GM12865 (cell line): ENCODE data around the gene C2orf74.

Experiments used
- DNase-seq: peaks from one replicate; pipeline ENCODE4 v3.0.0; 2010; ENCODE audit warnings: low read depth
- H3K4me3 ChIP-seq: 2 replicates; pipeline ENCODE4 v1.5.1; 2011; ENCODE audit warnings: mild to moderate bottlenecking, low read depth, low read length, control low read depth
- TF ChIP-seq, protein P1 (sequence below): IDR thresholded peaks from 2 replicates; pipeline ENCODE4 v1.5.1; 2011; ENCODE audit warnings: low read length, control low read depth, low read depth, inconsistent platforms; ENCODE audit not compliant: insufficient read depth; ENCODE audit errors: missing control alignments

Gene C2orf74

GRCh38 chr2:61178603-61179545 is 16.9 kb downstream of the C2orf74 start:
- TF ChIP-seq, protein P1, sequence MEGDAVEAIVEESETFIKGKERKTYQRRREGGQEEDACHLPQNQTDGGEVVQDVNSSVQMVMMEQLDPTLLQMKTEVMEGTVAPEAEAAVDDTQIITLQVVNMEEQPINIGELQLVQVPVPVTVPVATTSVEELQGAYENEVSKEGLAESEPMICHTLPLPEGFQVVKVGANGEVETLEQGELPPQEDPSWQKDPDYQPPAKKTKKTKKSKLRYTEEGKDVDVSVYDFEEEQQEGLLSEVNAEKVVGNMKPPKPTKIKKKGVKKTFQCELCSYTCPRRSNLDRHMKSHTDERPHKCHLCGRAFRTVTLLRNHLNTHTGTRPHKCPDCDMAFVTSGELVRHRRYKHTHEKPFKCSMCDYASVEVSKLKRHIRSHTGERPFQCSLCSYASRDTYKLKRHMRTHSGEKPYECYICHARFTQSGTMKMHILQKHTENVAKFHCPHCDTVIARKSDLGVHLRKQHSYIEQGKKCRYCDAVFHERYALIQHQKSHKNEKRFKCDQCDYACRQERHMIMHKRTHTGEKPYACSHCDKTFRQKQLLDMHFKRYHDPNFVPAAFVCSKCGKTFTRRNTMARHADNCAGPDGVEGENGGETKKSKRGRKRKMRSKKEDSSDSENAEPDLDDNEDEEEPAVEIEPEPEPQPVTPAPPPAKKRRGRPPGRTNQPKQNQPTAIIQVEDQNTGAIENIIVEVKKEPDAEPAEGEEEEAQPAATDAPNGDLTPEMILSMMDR = no peak
- H3K4me3 ChIP-seq = peak overlapping the region; percentile 81
- peak; percentile 64 for DNase-seq

GRCh38 chr2:61179701-61180639 is 18.0 kb downstream of the C2orf74 start:
- no peak overlapping the region for H3K4me3 ChIP-seq
- no peak for DNase-seq
- TF ChIP-seq, protein P1 = no peak

- TF ChIP-seq, protein P1 = no peak
- DNase-seq = no peak
- H3K4me3 ChIP-seq = no peak overlapping the region
Measured at GRCh38 chr2:61180686-61181085, 18.7 kb downstream of the C2orf74 start.

DNA sequence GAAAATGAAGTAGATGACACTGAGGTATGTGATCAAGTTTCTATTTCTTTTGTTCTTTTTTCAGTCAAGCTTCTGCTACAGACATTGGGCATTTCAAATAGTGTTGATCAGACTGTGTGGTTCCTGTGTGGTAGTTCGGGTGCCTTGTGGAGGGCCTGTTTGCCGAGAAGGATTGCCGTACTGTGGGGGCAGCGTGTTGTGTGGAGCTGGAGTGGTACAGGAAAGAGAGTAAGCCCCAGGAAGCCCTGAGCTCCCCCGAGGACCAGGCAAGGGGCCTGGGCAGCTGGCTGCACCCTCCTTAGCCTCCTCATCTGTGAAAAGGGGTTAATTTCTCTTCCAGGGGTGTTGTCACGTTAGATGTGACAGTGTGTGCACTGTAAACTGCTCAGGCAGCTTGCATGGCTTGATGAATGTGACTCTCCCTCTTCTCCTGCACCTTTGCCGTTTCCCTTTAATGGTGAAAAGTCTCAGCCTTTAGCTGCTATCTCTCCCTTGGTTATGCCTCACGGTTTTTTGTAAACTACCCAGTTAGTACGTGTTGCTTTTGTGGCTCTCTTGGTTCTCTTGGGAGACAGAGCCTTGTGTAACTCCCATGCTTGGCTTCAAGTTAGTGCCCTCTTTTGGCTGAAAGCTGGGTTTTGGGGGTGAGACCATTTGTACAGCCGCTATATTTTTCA is 19.5 kb downstream of the C2orf74 start:
- H3K4me3 ChIP-seq = no peak overlapping the region
- DNase-seq = no peak

DNA sequence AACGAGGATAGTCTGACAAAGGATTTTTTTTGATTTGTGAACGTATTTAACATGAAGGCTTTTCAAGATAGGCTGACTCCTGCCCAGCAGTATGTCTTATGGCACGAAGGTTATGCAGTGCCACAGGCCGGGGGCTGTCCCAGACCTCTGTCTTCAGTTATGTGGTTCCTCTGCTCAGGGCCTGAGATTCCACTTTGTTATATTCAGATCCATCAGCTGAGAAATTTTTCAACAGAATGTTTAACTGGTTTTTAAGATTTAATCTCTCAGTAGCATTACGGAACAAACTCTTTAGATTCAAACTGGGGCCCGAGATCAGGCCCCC is 20.0 kb downstream of the C2orf74 start:
- TF ChIP-seq, protein P1 = no peak
- DNase-seq = no peak
- no peak overlapping the region for H3K4me3 ChIP-seq

More for the DNA sequence above, 19.5 kb downstream of the C2orf74 start:
- TF ChIP-seq, protein P1 = no peak

DNA sequence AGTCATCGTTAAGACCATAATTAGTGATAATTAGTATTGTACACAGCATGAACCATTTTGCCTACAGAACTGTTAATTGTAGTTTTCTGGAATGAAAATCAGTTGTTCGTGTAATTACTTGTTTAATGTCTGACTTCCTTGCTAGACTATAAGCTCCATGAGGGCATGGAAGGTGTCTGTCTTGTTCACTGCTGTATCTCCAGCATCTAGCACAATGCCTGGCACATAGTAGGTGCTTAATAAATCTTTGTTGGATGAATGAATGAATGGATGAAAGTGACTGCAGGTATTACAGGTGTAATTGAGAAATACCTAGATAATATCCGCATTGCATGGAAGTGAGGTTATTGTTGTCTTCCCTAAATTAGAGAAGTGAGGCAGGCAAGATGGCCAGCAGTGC is 21.8 kb downstream of the C2orf74 start:
- TF ChIP-seq, protein P1 = no peak
- no peak overlapping the region for H3K4me3 ChIP-seq
- no peak for DNase-seq
